ENCODE measurements around the gene KRT86.

- TF ChIP-seq EGR1 (IDR thresholded peaks at IDR 0.05) (no peak), MAX (IDR thresholded peaks at IDR 0.05) (no peak), REST (IDR thresholded peaks at IDR 0.05; ENCODE audit: low read depth) (no peak), TCF12 (IDR thresholded peaks at IDR 0.05; ENCODE audit: low read depth) (no peak), EP300 (IDR thresholded peaks at IDR 0.05; ENCODE audit: borderline replicate concordance) (no peak)
These were observed 39.3 kb upstream of the KRT86 start for GRCh38 chr12:52235001-52235764.
